HepG2 (cell line): ENCODE measurements around the gene MVP. TPM values are rescaled to one million over a fixed set of nuclear protein-coding genes. Genes with fewer than 3 reads are reported as not detected.

ENCODE experiments used
- ATF7 ChIP-seq, 2 experiments: fragments of 450-650 bp in 1 of 2; sonication (generic) in 1 of 2; formaldehyde crosslinking in 1 of 2; IDR thresholded peaks; 2 replicates each; pipeline versions ENCODE4 v1.4.0 to v1.6.1; 2016 to 2020; ENCODE audit warnings: antibody characterized with exemption in 1 of 2, mild to moderate bottlenecking in 1 of 2, missing genetic modification reagents in 1 of 2
- CENPX ChIP-seq: sonication (generic); formaldehyde crosslinking; IDR thresholded peaks from 2 replicates; pipeline ENCODE4 v1.9.0; 2021; ENCODE audit warnings: mild to moderate bottlenecking, missing genetic modification reagents, moderate library complexity
- FOXC1 ChIP-seq: sonication (generic); formaldehyde crosslinking; IDR thresholded peaks from 2 replicates; pipeline ENCODE4 v1.8.0; 2022; ENCODE audit warnings: mild to moderate bottlenecking, missing genetic modification reagents, borderline replicate concordance
- FOXJ3 ChIP-seq: sonication (generic); formaldehyde crosslinking; IDR thresholded peaks from 2 replicates; pipeline ENCODE4 v1.4.0; 2020; ENCODE audit warnings: missing genetic modification reagents, mild to moderate bottlenecking, borderline replicate concordance
- GMEB2 ChIP-seq: IDR thresholded peaks from 2 replicates; pipeline ENCODE4 v1.6.1; 2016; ENCODE audit warnings: missing biosample characterization, missing genetic modification reagents, low read depth
- HNF4A ChIP-seq: sonication (generic); formaldehyde crosslinking; IDR thresholded peaks from 2 replicates; pipeline ENCODE4 v1.4.0; 2020; ENCODE audit warnings: missing genetic modification reagents
- KDM1A ChIP-seq: IDR thresholded peaks from 2 replicates; pipeline ENCODE4 v1.6.1; 2016; ENCODE audit warnings: missing compliant biosample characterization
- KLF13 ChIP-seq: sonication (generic); formaldehyde crosslinking; IDR thresholded peaks from 2 replicates; pipeline ENCODE4 v1.4.0; 2020; ENCODE audit warnings: mild to moderate bottlenecking, missing genetic modification reagents
- MAF1 ChIP-seq: sonication (generic); formaldehyde crosslinking; IDR thresholded peaks from 2 replicates; pipeline ENCODE4 v1.5.0; 2020; ENCODE audit warnings: missing genetic modification reagents, borderline replicate concordance
- SALL1 ChIP-seq: sonication (generic); formaldehyde crosslinking; IDR thresholded peaks from 2 replicates; pipeline ENCODE4 v1.8.0; 2022; ENCODE audit warnings: mild to moderate bottlenecking, missing genetic modification reagents
- SIN3A ChIP-seq: IDR thresholded peaks from 2 replicates; pipeline ENCODE4 v1.6.1; 2011; ENCODE audit warnings: low read depth, mild to moderate bottlenecking, control low read depth, low read length, borderline replicate concordance
- SMYD3 ChIP-seq: sonication (generic); formaldehyde crosslinking; IDR thresholded peaks from 2 replicates; pipeline ENCODE4 v1.8.1; 2023; ENCODE audit warnings: mild to moderate bottlenecking, missing genetic modification reagents
- SRF ChIP-seq: IDR thresholded peaks from 2 replicates; pipeline ENCODE4 v1.6.1; 2011; ENCODE audit warnings: mild to moderate bottlenecking, low read depth, low read length, moderate library complexity
- XBP1 ChIP-seq: sonication (generic); formaldehyde crosslinking; IDR thresholded peaks from 2 replicates; pipeline ENCODE4 v1.5.0; 2020; ENCODE audit warnings: missing genetic modification reagents
- ZNF136 ChIP-seq: sonication (generic); formaldehyde crosslinking; IDR thresholded peaks from 2 replicates; pipeline ENCODE4 v1.8.1; 2022; ENCODE audit warnings: low read depth, mild to moderate bottlenecking, moderate library complexity, missing genetic modification reagents
- ZNF264 ChIP-seq: sonication (generic); formaldehyde crosslinking; IDR thresholded peaks from 2 replicates; pipeline ENCODE4 v1.4.0; 2020; ENCODE audit warnings: missing genetic modification reagents
- ZNF546 ChIP-seq: sonication (generic); formaldehyde crosslinking; conservative IDR thresholded peaks from 2 replicates; pipeline ENCODE4 v1.8.1; 2023; ENCODE audit warnings: mild to moderate bottlenecking, missing genetic modification reagents
- ZNF547 ChIP-seq: sonication (generic); formaldehyde crosslinking; IDR thresholded peaks from 2 replicates; pipeline ENCODE4 v1.5.1; 2020; ENCODE audit warnings: mild to moderate bottlenecking, missing genetic modification reagents
- ZNF709 ChIP-seq: sonication (generic); formaldehyde crosslinking; IDR thresholded peaks from 2 replicates; pipeline ENCODE4 v1.5.0; 2020; ENCODE audit warnings: mild to moderate bottlenecking, missing genetic modification reagents
- ZNF749 ChIP-seq: sonication (generic); formaldehyde crosslinking; IDR thresholded peaks from 2 replicates; pipeline ENCODE4 v1.8.0; 2022; ENCODE audit warnings: mild to moderate bottlenecking, missing genetic modification reagents, moderate library complexity, borderline replicate concordance
- ZNF878 ChIP-seq: sonication (generic); formaldehyde crosslinking; IDR thresholded peaks from 2 replicates; pipeline ENCODE4 v1.8.1; 2023; ENCODE audit warnings: mild to moderate bottlenecking, missing genetic modification reagents, moderate library complexity
- polyA plus RNA-seq, 8 experiments: library from polyadenylated mRNA; depleted of rRNA in 3 of 8; stranded (reverse) in 7 of 8; unstranded in 1 of 8; fragments of >200 nt; fragmentation: Illumina TruSeq in 4 of 8; extraction: Trizol in 4 of 8; gene quantifications; 2 replicates each; pipeline versions ENCODE4 v1.2.1 to v1.2.3, GENCODE V29; 2011 to 2016; ENCODE audit warnings: low read depth in 4 of 8, missing spikeins in 1 of 8, mixed read lengths in 1 of 8; ENCODE audit not compliant: insufficient read depth in 1 of 8
- total RNA-seq, 5 experiments: library from RNA; depleted of rRNA; stranded (reverse); fragments of >200 nt; fragmentation: Illumina TruSeq; extraction: Trizol; gene quantifications; 2 replicates each; pipeline ENCODE4 v1.2.3, GENCODE V29; 2016; ENCODE audit warnings: low read depth in 1 of 5
- TF ChIP-seq, protein P1 (sequence below): IDR thresholded peaks from 2 replicates; pipeline ENCODE4 v1.6.1; 2016; ENCODE audit warnings: low read depth
- TF ChIP-seq, protein P2 (sequence below): sonication (generic); formaldehyde crosslinking; conservative IDR thresholded peaks from 2 replicates; pipeline ENCODE4 v1.4.0; 2020; ENCODE audit warnings: mild to moderate bottlenecking, missing genetic modification reagents, moderate library complexity
- TF ChIP-seq, protein P3 (sequence below): sonication (generic); formaldehyde crosslinking; IDR thresholded peaks from 2 replicates; pipeline ENCODE4 v1.5.0; 2020; ENCODE audit warnings: missing genetic modification reagents, mild to moderate bottlenecking, borderline replicate concordance

MVP gene
- total and polyA plus RNA-seq, 2 of the 13 experiments (the other 11 are each of a cell fraction or from before 2014, with no cell fraction given): 22.9 to 43.5 TPM

DNA sequence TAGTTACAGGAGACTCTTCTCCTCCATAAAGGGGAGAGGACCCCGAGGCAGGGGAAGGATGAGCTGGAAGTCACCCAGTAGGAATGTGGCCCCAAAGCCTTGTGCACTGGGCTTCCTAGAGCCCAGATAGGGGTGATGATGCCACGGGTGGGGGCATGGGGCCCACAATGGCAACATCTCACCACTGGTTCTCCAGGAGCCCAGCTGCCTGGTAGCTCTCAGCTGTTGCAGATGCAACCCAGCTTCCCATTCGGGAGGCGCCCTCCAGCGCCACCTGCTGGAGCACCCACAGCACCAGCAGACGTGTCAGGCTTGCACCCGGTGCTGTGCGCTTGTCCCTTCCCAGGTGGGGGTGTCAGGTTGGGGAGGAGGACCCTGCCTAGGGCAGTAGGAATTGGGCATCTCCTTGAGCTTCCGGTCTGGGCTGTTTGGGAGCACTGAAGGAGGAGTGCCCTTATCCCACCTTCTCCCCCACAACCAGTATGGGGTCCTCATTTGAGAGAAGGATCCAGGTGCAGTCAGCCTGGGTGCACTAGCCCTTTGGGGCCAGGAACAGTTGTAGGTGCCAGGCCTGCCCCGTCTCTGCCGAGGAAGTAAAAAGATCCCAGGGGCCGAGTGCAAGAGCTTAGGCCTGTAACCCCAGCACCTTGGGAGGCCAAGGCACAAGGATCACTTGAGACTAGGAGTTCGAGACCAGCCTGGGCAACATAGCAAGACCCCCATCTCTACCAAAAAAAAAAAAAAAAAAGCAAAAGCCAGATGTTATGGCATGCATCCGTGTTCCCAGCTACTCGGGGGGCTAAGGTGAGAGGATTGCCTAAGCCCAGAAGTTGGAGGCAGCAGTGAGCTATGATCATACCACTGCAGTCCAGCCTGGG lies 28.4 kb downstream of the MVP start (continued):
- TF ChIP-seq KDM1A: no peak
- no peak for TF ChIP-seq SRF
- no peak for TF ChIP-seq SIN3A
- TF ChIP-seq, protein P1, sequence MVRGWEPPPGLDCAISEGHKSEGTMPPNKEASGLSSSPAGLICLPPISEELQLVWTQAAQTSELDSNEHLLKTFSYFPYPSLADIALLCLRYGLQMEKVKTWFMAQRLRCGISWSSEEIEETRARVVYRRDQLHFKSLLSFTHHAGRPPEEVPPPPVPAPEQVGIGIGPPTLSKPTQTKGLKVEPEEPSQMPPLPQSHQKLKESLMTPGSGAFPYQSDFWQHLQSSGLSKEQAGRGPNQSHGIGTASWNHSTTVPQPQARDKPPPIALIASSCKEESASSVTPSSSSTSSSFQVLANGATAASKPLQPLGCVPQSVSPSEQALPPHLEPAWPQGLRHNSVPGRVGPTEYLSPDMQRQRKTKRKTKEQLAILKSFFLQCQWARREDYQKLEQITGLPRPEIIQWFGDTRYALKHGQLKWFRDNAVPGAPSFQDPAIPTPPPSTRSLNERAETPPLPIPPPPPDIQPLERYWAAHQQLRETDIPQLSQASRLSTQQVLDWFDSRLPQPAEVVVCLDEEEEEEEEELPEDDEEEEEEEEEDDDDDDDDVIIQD (CRISPR knock-in tag): no peak
- no peak for TF ChIP-seq HNF4A (CRISPR knock-in tag)
- no peak for TF ChIP-seq ZNF136 (CRISPR knock-in tag)
- TF ChIP-seq, protein P2, sequence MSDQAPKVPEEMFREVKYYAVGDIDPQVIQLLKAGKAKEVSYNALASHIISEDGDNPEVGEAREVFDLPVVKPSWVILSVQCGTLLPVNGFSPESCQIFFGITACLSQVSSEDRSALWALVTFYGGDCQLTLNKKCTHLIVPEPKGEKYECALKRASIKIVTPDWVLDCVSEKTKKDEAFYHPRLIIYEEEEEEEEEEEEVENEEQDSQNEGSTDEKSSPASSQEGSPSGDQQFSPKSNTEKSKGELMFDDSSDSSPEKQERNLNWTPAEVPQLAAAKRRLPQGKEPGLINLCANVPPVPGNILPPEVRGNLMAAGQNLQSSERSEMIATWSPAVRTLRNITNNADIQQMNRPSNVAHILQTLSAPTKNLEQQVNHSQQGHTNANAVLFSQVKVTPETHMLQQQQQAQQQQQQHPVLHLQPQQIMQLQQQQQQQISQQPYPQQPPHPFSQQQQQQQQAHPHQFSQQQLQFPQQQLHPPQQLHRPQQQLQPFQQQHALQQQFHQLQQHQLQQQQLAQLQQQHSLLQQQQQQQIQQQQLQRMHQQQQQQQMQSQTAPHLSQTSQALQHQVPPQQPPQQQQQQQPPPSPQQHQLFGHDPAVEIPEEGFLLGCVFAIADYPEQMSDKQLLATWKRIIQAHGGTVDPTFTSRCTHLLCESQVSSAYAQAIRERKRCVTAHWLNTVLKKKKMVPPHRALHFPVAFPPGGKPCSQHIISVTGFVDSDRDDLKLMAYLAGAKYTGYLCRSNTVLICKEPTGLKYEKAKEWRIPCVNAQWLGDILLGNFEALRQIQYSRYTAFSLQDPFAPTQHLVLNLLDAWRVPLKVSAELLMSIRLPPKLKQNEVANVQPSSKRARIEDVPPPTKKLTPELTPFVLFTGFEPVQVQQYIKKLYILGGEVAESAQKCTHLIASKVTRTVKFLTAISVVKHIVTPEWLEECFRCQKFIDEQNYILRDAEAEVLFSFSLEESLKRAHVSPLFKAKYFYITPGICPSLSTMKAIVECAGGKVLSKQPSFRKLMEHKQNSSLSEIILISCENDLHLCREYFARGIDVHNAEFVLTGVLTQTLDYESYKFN: no peak
- no peak for TF ChIP-seq ZNF878 (CRISPR knock-in tag)
- no peak for TF ChIP-seq ZNF749
- TF ChIP-seq MAF1 (CRISPR knock-in tag): no peak
- TF ChIP-seq ZNF547 (CRISPR knock-in tag): no peak
- TF ChIP-seq XBP1: no peak
- TF ChIP-seq CENPX (CRISPR knock-in tag): no peak
- no peak for TF ChIP-seq FOXC1 (CRISPR knock-in tag)
- TF ChIP-seq, protein P3, sequence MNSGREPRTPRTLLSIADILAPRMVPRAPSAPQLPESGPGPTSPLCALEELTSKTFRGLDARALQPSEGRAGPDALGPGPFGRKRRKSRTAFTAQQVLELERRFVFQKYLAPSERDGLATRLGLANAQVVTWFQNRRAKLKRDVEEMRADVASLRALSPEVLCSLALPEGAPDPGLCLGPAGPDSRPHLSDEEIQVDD (CRISPR knock-in tag): no peak
- TF ChIP-seq SMYD3 (CRISPR knock-in tag): no peak
- no peak for TF ChIP-seq KLF13
- TF ChIP-seq ZNF264 (CRISPR knock-in tag): no peak
- peak; percentile 63 for TF ChIP-seq SALL1 (CRISPR knock-in tag)
- no peak for TF ChIP-seq GMEB2 (CRISPR knock-in tag)
- TF ChIP-seq FOXJ3 (CRISPR knock-in tag): no peak
- no peak for TF ChIP-seq ATF7 (IDR thresholded peaks at IDR 0.05)
- TF ChIP-seq ATF7 (CRISPR knock-in tag; IDR thresholded peaks at IDR 0.05): 0 out of 2 replicates have a peak, but pooled peaks have one; percentile 8
- no peak for TF ChIP-seq ZNF546 (CRISPR knock-in tag)
- no peak for TF ChIP-seq ZNF709 (CRISPR knock-in tag)
